ENCODE results near the gene WDR70. TPM values are rescaled to one million over a fixed set of nuclear protein-coding genes. Genes with fewer than 3 reads are reported as not detected.
A peak's percentile ranks its signal among the peaks of the same experiment; 100 is the strongest.

The WDR70 gene
- total and polyA plus RNA-seq, 2 donors (not counting 3 experiments of a cell fraction or from before 2014, with no cell fraction given): 6.7 to 37.3 TPM

DNA sequence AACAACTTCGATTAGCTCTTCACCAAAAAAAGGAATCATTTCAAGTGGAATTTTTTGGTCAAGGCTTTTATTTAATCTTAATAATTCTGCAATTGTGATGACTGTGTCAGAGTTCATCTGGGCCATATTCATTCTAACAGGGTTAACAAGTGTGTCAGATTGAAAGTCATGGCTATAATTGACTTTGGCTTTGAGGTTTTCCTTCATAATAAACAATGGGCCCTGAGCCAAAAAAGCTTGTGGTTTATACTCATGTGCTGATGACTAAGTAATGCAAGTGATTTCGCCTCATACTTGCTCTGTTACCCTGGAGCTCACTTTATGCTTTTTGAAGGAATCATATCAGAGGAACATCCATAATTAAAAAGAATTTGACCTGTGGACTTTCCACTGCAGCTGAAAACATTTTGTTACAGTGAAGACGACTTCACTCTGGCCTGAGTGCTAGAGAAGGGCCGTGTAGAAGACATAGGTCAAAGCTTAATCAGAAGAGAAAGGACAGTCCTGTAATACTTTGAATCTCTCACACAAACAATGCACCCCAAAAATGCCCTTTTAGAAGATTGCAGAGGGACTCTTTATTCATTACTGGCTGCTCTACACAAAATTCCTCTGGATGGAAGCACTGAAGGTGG lies 359.1 kb downstream of the WDR70 start:
- dilution Hi-C loops (cut with MboI; ENCODE audit: extremely low pct_ligation_motif_present, low sequenced_read_pairs): no loop called here

More for the DNA sequence above, 359.1 kb downstream of the WDR70 start:
- no TSS peak for BruUV-seq (replicated peaks)
- Histone ChIP-seq H3K9ac (replicated peaks; ENCODE audit: extremely low read depth, insufficient read depth, low read length) (no peak overlapping the region), H3K36me3 (ENCODE audit: control insufficient read depth in 2 of 2, extremely low read depth in 1 of 2, insufficient read depth in 2 of 2, low read length in 2 of 2) (peaks cover 0 to 2% of the 10 kb centered on the region in 2 experiments), H3K27me3 (ENCODE audit: control insufficient read depth in 2 of 2, insufficient read depth in 2 of 2, low read length in 2 of 2) (no peaks in the 10 kb centered on the region), H3K4me1 (ENCODE audit: control insufficient read depth, extremely low read depth, insufficient read depth, low read length) (peaks cover 19% of the 10 kb centered on the region), H4K20me1 (replicated peaks; ENCODE audit: control insufficient read depth, extremely low read depth, insufficient read depth, low read length) (no peaks in the 10 kb centered on the region), H3K9me3 (replicated peaks; ENCODE audit: control insufficient read depth, insufficient read depth, low read length) (no peaks in the 10 kb centered on the region), H3K4me3 (replicated peaks in 1 of 3; ENCODE audit: insufficient read depth in 1 of 3, low read depth in 1 of 3, low read length in 3 of 3) (no peak overlapping the region), H3K27ac (ENCODE audit: insufficient read depth, low read depth, low read length) (peak overlapping the region; percentile 42), H3K4me2 (ENCODE audit: insufficient read depth, low read length) (peak overlapping the region; percentile 35), H3K9me1 (replicated peaks; ENCODE audit: control insufficient read depth, extremely low read depth, insufficient read depth, low read length) (no peaks in the 10 kb centered on the region), H2AFZ (ENCODE audit: low read depth, low read length) (no peak overlapping the region), H3K79me2 (ENCODE audit: control insufficient read depth, insufficient read depth, low read length) (no peaks in the 10 kb centered on the region)
- ChIA-PET POLR2A (no interaction called here), CTCF (interaction anchor here (0.9 to 6.1 kb wide), 13 partner anchors 15 to 325 kb away, joined by 3 to 59 read pairs (median 4); no protein-coding TSS in a partner anchor)
- FAIRE-seq (peak; percentile 90), DNase-seq (ENCODE audit: low read depth, low spot score) (peak; percentile 95)
- TF ChIP-seq GATA2 (IDR thresholded peaks at IDR 0.05; ENCODE audit: insufficient read depth, insufficient read length, low read depth, low read length): peak; percentile 10
- TF ChIP-seq, protein P1, sequence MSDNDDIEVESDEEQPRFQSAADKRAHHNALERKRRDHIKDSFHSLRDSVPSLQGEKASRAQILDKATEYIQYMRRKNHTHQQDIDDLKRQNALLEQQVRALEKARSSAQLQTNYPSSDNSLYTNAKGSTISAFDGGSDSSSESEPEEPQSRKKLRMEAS (IDR thresholded peaks at IDR 0.05; ENCODE audit: insufficient read depth, insufficient read length): no peak
- peak; percentile 67 for TF ChIP-seq JUN (IDR thresholded peaks at IDR 0.05; ENCODE audit: borderline replicate concordance, insufficient read depth, insufficient read length, low read depth)
- peak; percentile 78 for TF ChIP-seq POLR2AphosphoS5 (IDR thresholded peaks at IDR 0.05; ENCODE audit: insufficient read depth, low read depth, low read length)
- TF ChIP-seq MYC (IDR thresholded peaks at IDR 0.05; ENCODE audit: low read depth, low read length): no peak
- no peak for TF ChIP-seq POLR2A (IDR thresholded peaks at IDR 0.05; ENCODE audit: low read depth, low read length)
- TF ChIP-seq EZH2 (IDR thresholded peaks at IDR 0.05; ENCODE audit: borderline replicate concordance, low read depth, low read length, severe bottlenecking): no peak
- TF ChIP-seq, protein P2, sequence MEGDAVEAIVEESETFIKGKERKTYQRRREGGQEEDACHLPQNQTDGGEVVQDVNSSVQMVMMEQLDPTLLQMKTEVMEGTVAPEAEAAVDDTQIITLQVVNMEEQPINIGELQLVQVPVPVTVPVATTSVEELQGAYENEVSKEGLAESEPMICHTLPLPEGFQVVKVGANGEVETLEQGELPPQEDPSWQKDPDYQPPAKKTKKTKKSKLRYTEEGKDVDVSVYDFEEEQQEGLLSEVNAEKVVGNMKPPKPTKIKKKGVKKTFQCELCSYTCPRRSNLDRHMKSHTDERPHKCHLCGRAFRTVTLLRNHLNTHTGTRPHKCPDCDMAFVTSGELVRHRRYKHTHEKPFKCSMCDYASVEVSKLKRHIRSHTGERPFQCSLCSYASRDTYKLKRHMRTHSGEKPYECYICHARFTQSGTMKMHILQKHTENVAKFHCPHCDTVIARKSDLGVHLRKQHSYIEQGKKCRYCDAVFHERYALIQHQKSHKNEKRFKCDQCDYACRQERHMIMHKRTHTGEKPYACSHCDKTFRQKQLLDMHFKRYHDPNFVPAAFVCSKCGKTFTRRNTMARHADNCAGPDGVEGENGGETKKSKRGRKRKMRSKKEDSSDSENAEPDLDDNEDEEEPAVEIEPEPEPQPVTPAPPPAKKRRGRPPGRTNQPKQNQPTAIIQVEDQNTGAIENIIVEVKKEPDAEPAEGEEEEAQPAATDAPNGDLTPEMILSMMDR (IDR thresholded peaks at IDR 0.05; ENCODE audit: extremely low read depth in 1 of 2, insufficient read depth in 1 of 2, low read depth in 1 of 2, low read length in 2 of 2): no peak
- TF ChIP-seq FOS (IDR thresholded peaks at IDR 0.05; ENCODE audit: borderline replicate concordance, insufficient read depth, low read length): peak; percentile 67
- intact Hi-C loops (cut with micrococcal nuclease): loop anchor here (1.0 kb wide), 3 partner anchors 17 to 185 kb away; no protein-coding TSS in a partner anchor
